Upper lobe of right lung (tissue), 1 donor: ENCODE results near the gene UGT3A1. TPM values are rescaled to one million over a fixed set of nuclear protein-coding genes. Genes with fewer than 3 reads are reported as not detected.

Experiments used
- ATAC-seq: fragments of 200-7000 bp; cut with Tn5 transposase; one replicate; pipeline ENCODE4 v1.9.1; 2020; ENCODE audit warnings: mild to moderate bottlenecking, moderate library complexity
- DNase-seq: peaks from one replicate; pipeline ENCODE4 v3.0.0-alpha.2; 2020
- H3K27ac ChIP-seq: fragments of 200-600 bp; one replicate; pipeline ENCODE4 v1.8.0; 2022
- H3K27me3 ChIP-seq: fragments of 200-600 bp; one replicate; pipeline ENCODE4 v1.8.0; 2022; ENCODE audit warnings: mild to moderate bottlenecking
- H3K36me3 ChIP-seq: fragments of 200-600 bp; one replicate; pipeline ENCODE4 v1.8.0; 2022
- H3K4me1 ChIP-seq: fragments of 200-600 bp; one replicate; pipeline ENCODE4 v1.8.0; 2022
- H3K4me3 ChIP-seq: fragments of 200-600 bp; one replicate; pipeline ENCODE4 v1.8.0; 2022; ENCODE audit warnings: mild to moderate bottlenecking
- H3K9me3 ChIP-seq: fragments of 200-600 bp; one replicate; pipeline ENCODE4 v1.8.0; 2022
- CTCF ChIP-seq: fragments of 200-600 bp; IDR thresholded peaks from one replicate; pipeline ENCODE4 v1.8.0; 2022; ENCODE audit warnings: antibody characterized with exemption
- intact Hi-C: fragments of 100-400 bp; cut with DNase I; formaldehyde crosslinking; loops from one replicate; pipeline ENCODE4 v1.11.0; 2022
- total RNA-seq: library from RNA; stranded (reverse); fragmentation: NEBNext Ultra II Directional; extraction: Animal tissue kit (Norgen Biotek cat#: 25700); gene quantifications from one replicate; pipeline ENCODE4 v1.2.1, GENCODE V29; 2021
- donor health status: DM: no; HTN: yes; CAD: no; lungs with severe emphysema.

The UGT3A1 gene
- total RNA-seq, 1 donor from 2014 or later = not detected

GRCh38 chr5:35903631-35904203, 87.5 kb downstream of the UGT3A1 start:
- H3K27ac ChIP-seq = no peak overlapping the region
- H3K9me3 ChIP-seq = no peaks in the 10 kb centered on the region
- ATAC-seq = no peak
- H3K36me3 ChIP-seq = no peaks in the 10 kb centered on the region
- no peaks in the 10 kb centered on the region for H3K27me3 ChIP-seq
- no peak for DNase-seq
- intact Hi-C loops = no loop called here
- H3K4me3 ChIP-seq = no peak overlapping the region
- no peak for TF ChIP-seq CTCF
- H3K4me1 ChIP-seq = no peaks in the 10 kb centered on the region

GRCh38 chr5:35902046-35902672, 89.0 kb downstream of the UGT3A1 start:
- intact Hi-C loops = no loop called here
- no peak for ATAC-seq

More at GRCh38 chr5:35902046-35902672, 89.0 kb downstream of the UGT3A1 start:
- H3K9me3 ChIP-seq = no peaks in the 10 kb centered on the region
- no peak for TF ChIP-seq CTCF
- no peak overlapping the region for H3K27ac ChIP-seq
- H3K4me3 ChIP-seq = no peak overlapping the region
- DNase-seq = no peak
- no peaks in the 10 kb centered on the region for H3K27me3 ChIP-seq
- H3K36me3 ChIP-seq = no peaks in the 10 kb centered on the region
- H3K4me1 ChIP-seq = no peaks in the 10 kb centered on the region

Other genes starting within 250 kb of the UGT3A1 start
- gene IL7R, start 134.5 kb downstream of the UGT3A1 start, total RNA-seq = 226 TPM
- not detected for gene CAPSL, start 52.8 kb downstream of the UGT3A1 start, total RNA-seq
- gene UGT3A2, start 75.5 kb upstream of the UGT3A1 start, total RNA-seq = not detected
- 10.0 TPM for gene LMBRD2, start 160.5 kb upstream of the UGT3A1 start, total RNA-seq
- 12.1 TPM for gene SKP2, start 160.7 kb upstream of the UGT3A1 start, total RNA-seq